Aorta (tissue), 5 donors: Measurements from ENCODE around the gene DHRSX. TPM values are rescaled to one million over a fixed set of nuclear protein-coding genes. Genes with fewer than 3 reads are reported as not detected.
"Not testable (repeated sequence)": the region's sequence is repeated elsewhere in the genome, so short reads cannot be mapped to it uniquely, and the experiment has no call there.

ENCODE experiments used
- ATAC-seq: fragments of 200-7000 bp; cut with Tn5 transposase; one replicate; pipeline ENCODE4 v1.9.1; 2022; ENCODE audit warnings: moderate library complexity; ENCODE audit not compliant: low FRiP score
- DNase-seq, 2 donors: peaks; one replicate each; pipeline ENCODE4 v3.0.0-alpha.2; 2020
- H3K27ac ChIP-seq, 2 donors: one replicate each; pipeline ENCODE4 v1.5.1; 2013; ENCODE audit warnings: low read length in 2 of 2, mild to moderate bottlenecking in 2 of 2, moderate library complexity in 2 of 2, control low read depth in 1 of 2, inconsistent platforms in 1 of 2, low read depth in 1 of 2
- H3K27me3 ChIP-seq, 2 donors: one replicate each; pipeline ENCODE4 v1.6.1; 2013; ENCODE audit warnings: control low read depth in 1 of 2, low read length in 1 of 2, mild to moderate bottlenecking in 1 of 2, moderate library complexity in 1 of 2; ENCODE audit not compliant: insufficient read depth in 2 of 2, control insufficient read depth in 1 of 2
- H3K36me3 ChIP-seq, 2 donors: one replicate each; pipeline ENCODE4 v1.6.1; 2013; ENCODE audit warnings: control low read depth in 1 of 2, low read length in 1 of 2, mild to moderate bottlenecking in 1 of 2; ENCODE audit not compliant: insufficient read depth in 2 of 2, control insufficient read depth in 1 of 2
- H3K4me1 ChIP-seq, 2 donors: one replicate each; pipeline ENCODE4 v1.6.1; 2013; ENCODE audit warnings: low read length in 2 of 2, control low read depth in 1 of 2, mild to moderate bottlenecking in 1 of 2, moderate library complexity in 1 of 2; ENCODE audit not compliant: insufficient read depth in 2 of 2, control insufficient read depth in 1 of 2
- H3K4me3 ChIP-seq, 2 donors: one replicate each; pipeline ENCODE4 v1.5.1; 2013; ENCODE audit warnings: low read length in 2 of 2, control low read depth in 1 of 2, mild to moderate bottlenecking in 1 of 2
- H3K9me3 ChIP-seq: one replicate; pipeline ENCODE4 v1.6.1; 2013; ENCODE audit warnings: mild to moderate bottlenecking, low read length; ENCODE audit not compliant: control insufficient read depth
- WGBS, 2 donors: extraction: QIAGEN DNeasy Blood & Tissue Kit; methylation state at CpG; one replicate each; pipeline ENCODE4 v1.1.7; 2013; 5-methylcytosine and 5-hydroxymethylcytosine counted together
- intact Hi-C, 2 donors: fragments of 100-400 bp; cut with DNase I; formaldehyde crosslinking; loops; one replicate each; pipeline versions ENCODE4 v1.14.2 to v1.15.0; 2022
- polyA plus RNA-seq, 2 donors: library from polyadenylated mRNA; stranded (reverse); fragments of 200-250 nt; gene quantifications; one replicate each; pipeline ENCODE4 v1.2.3, GENCODE V29; 2013
- total RNA-seq, 2 donors: library from RNA; stranded (reverse); fragmentation: NEBNext Ultra II Directional; extraction: Animal tissue kit (Norgen Biotek cat#: 25700); gene quantifications; one replicate each; pipeline ENCODE4 v1.2.1, GENCODE V29; 2021
- donor health status: healthy with polysubstance abuse.
- donor health status: Bipolar disorder and iron deficiency.
- donor health status: DM: no; HTN: no; CAD: no.
- donor health status: DM: no; HTN: no; CAD: no.
- donor health status: DM: yes; HTN: yes; CAD: no.

The DHRSX gene
- total and polyA plus RNA-seq, 4 donors = 6.0 to 21.8 (median 11.7) TPM

DNA sequence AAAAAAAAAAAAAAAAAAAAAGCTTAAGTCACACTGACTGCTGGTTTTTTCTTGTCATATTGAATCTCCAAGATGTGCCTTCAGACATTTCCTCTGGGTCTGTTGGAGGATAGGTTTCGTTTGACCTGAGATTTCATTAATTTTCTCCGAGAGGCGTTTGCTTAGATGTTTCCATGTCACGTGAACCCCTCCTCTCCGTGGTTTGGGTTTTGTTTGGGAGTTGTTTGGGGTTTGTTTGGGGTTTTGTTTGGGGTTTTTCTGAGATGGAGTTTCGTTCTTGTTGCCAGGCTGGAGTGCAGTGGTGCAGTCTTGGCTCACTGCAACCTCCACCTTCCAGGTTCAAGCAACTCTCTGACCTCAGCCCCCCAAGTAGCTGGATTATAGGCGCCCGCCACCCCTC lies 40.8 kb upstream of the DHRSX start:
- Histone ChIP-seq H3K27me3 (no peaks in the 10 kb centered on the region), H3K9me3 (peaks cover 3% of the 10 kb centered on the region), H3K4me1 (no peaks in the 10 kb centered on the region), H3K36me3 (no peaks in the 10 kb centered on the region), H3K27ac (no peak overlapping the region), H3K4me3 (no peak overlapping the region)
- DNase-seq (no peak), ATAC-seq (no peak)
- 79 to 94% methylated on average over 8 of the region's 8 CpGs for WGBS, 2 donors
- intact Hi-C loops = no loop called here

DNA sequence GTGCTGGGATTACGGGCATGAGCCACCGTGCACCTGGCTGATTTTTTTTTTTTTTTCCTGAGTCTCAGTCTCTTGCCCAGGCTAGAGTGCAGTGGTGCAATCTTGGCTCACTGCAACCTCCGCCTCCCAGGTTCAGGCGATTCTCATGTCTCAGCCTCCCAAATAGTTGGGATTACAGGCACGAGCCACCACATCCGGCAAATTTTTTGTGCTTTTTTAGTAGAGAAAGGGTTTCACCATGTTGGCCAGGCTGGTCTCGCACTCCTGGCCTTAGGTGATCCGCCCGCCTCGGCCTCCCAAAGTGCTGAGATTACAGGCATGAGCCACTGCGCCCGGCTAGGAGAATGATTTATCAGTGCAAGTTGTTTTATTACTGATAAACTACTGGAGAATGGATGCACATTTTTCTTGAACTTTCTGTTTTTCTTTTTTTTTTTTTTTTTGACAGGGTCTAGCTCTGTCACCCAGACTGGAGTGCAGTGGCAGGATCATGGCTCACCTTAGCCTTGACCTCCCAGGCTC lies 39.7 kb upstream of the DHRSX start:
- 71% methylated on average over 12 of the region's 12 CpGs; no CpG with 5 or more reads in 1 of the 2 donors for WGBS, 2 donors
- ATAC-seq = no peak
- DNase-seq = no peak

DNA sequence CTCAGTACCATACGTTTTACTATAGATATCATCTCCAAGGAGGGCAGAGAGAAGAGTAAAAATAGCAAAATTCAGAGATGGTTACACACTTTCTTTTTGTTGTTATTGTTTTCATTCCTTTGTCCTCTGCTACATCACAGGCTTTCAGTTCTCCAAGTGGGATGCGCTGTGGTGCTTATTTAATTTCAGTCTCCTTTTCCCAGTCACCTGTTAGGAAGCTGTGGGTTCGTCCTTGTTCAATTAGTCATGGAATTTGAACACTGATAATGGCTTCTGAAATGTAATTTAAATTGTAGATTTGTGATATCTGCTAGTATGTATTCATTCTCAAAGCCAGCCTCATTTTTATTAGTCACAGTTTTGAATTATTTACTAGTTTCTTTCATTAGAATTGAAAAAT lies 38.8 kb upstream of the DHRSX start:
- no peaks in the 10 kb centered on the region for H3K4me1 ChIP-seq
- no peak overlapping the region for H3K4me3 ChIP-seq
- intact Hi-C loops = no loop called here
- DNase-seq (no peak), ATAC-seq (no peak)
- H3K27ac ChIP-seq = no peak overlapping the region
- no peaks in the 10 kb centered on the region for H3K27me3 ChIP-seq
- WGBS, 2 donors = 36 to 66% methylated on average over 3 of the region's 3 CpGs
- H3K9me3 ChIP-seq = peaks cover 3% of the 10 kb centered on the region
- H3K36me3 ChIP-seq = no peaks in the 10 kb centered on the region

More for the DNA sequence above, 39.7 kb upstream of the DHRSX start:
- Histone ChIP-seq H3K9me3 (peaks cover 3% of the 10 kb centered on the region), H3K27me3 (no peaks in the 10 kb centered on the region), H3K4me3 (no peak overlapping the region), H3K4me1 (no peaks in the 10 kb centered on the region), H3K36me3 (no peaks in the 10 kb centered on the region), H3K27ac (no peak overlapping the region)
- intact Hi-C loops = no loop called here

DNA sequence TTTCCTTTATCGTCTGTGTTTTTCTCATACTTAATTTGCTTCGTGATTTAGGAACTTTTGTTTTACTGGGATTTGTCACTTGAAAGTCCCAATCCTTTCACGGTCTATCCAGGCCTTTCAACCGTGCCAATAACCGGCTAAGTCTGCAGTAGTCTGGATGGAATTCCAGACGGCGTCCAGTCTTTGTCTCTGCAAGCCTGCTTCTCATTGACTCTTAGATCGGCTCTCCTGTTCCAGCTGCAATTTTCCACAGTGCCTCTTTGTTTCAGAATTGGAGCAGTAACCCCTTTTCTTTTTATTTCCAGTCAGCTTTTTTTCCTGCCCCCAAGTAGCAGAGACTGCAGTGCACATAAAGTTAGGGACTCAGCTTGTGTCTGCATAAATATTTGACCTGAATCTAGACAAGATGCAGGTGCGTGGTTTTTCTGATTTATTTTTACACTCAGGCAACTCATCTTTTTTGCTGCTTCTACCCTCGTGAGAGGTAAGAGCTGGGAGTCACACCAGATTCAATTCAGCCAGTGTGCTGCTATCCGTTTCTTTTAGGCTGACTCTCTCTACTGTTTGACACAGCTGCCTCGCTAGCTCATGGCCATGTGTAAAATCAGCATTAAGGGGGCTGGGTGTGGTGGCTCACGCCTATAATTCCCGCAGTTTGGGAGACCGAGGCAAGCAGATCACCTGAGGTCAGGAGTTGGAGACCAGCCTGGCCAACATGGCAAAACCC lies 37.4 kb upstream of the DHRSX start:
- H3K9me3 ChIP-seq = no peaks in the 10 kb centered on the region

DNA sequence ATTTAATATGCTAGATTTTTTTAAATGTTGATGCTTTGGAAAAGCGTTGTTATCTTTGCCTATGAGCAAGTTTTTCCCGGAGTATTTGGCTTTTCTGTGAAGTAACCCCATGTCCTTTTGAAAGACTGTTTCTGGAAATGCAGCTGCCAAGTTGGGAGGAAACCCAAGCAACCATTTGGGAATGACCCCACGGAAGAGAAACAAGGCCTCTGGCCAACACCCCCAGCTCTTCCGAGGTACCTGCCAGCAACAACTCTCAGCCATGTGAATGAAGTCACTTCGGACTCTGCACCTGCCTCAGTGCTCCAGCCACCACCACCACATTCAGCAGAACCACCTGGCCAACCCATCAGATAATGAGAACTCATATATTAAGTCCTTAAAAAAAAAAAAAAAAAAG lies 36.2 kb upstream of the DHRSX start:
- Histone ChIP-seq H3K27ac (no peak overlapping the region), H3K4me3 (no peak overlapping the region), H3K9me3 (no peaks in the 10 kb centered on the region), H3K4me1 (no peaks in the 10 kb centered on the region), H3K36me3 (no peaks in the 10 kb centered on the region), H3K27me3 (no peaks in the 10 kb centered on the region)
- intact Hi-C loops = no loop called here
- 12 to 23% methylated on average over 5 of the region's 5 CpGs for WGBS, 2 donors
- DNase-seq = no peak
- no peak for ATAC-seq

More for the DNA sequence above, 37.4 kb upstream of the DHRSX start:
- 46 to 47% methylated on average over 15 of the region's 15 CpGs for WGBS, 2 donors
- Histone ChIP-seq H3K27me3 (no peaks in the 10 kb centered on the region), H3K4me1 (no peaks in the 10 kb centered on the region), H3K4me3 (no peak overlapping the region), H3K27ac (no peak overlapping the region), H3K36me3 (no peaks in the 10 kb centered on the region)
- intact Hi-C loops = no loop called here
- DNase-seq (no peak), ATAC-seq (no peak)

DNA sequence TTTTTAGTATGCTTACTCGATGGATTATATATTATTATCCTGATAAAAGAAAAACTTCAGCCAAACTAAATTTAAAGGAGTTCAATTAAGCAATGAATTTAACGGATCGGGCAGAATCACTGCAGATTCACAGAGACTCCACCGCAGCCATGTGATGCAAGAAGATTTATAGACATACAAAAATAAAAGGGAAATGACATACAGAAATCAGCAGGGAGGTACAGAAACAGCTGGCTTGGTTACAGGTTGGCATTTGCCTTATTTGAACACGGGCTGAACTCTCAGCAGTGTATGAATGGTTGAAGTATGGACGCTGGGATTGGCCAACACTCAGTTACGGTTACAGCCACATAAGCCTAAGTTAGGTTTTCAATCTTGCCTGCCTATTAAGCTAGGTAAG lies 35.4 kb upstream of the DHRSX start:
- Histone ChIP-seq H3K27ac (no peak overlapping the region), H3K9me3 (no peaks in the 10 kb centered on the region), H3K36me3 (no peaks in the 10 kb centered on the region), H3K4me3 (no peak overlapping the region), H3K27me3 (no peaks in the 10 kb centered on the region), H3K4me1 (no peaks in the 10 kb centered on the region)
- no peak for DNase-seq
- intact Hi-C loops = no loop called here
- no peak for ATAC-seq
- 84 to 85% methylated on average over 7 of the region's 7 CpGs for WGBS, 2 donors

DNA sequence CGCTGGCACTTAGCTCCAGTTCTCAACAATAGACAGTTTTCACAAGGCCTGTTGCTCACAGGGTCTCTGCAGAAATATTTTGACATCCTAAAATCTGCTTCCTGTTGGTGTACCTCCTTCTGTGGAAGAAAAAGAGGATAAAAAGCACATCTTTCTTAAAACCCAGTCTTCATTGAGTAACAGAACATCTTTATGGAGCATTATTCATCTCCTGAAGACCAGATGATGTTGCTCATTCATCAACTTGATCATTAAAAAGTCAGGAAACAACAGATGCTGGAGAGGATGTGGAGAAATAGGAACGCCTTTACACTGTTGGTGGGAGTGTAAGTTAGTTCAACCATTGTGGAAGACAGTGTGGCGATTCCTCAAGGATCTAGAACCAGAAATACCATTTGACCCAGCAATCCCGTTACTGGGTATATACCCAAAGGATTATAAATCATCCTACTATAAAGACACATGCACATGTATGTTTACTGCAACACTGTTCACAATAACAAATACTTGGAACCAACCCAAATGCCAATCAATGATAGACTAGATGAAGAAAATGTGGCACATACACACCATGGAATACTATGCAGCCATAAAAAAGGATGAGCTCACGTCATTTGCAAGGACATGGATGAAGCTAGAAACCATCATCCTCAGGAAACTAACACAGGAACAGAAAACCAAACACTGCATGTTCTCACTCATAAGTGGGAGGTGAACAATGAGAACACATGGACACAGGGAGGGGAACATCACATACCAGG lies 33.7 kb upstream of the DHRSX start:
- H3K9me3 ChIP-seq, intact Hi-C loops, H3K27ac ChIP-seq, H3K36me3 ChIP-seq, ATAC-seq, DNase-seq, H3K4me3 ChIP-seq, H3K27me3 ChIP-seq, H3K4me1 ChIP-seq: not testable (repeated sequence)
- 59 to 65% methylated on average over 4 to 5 of the region's 5 CpGs for WGBS, 2 donors

DNA sequence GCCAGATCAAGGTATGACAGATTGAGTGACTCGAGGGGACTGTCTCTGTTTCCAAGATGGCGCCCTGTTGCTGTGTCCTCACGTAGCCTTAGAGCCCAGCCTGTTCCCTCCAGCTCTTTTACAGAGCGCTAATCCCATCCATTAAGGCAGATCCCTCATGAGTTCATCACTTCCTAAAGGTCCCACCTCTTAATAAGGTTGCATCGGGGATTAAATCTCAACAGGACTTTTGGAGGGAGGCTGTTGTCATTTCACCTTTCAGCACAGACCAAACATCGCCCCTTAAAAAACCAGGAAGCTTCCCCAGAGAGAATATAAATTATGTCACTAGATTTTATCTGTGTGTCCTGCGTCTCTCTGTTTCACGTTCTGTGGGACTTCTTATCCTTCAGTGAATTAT lies 32.6 kb upstream of the DHRSX start:
- no peak overlapping the region for H3K4me3 ChIP-seq
- WGBS, 2 donors = 50 to 54% methylated on average over 8 of the region's 8 CpGs
- ATAC-seq = no peak

DNA sequence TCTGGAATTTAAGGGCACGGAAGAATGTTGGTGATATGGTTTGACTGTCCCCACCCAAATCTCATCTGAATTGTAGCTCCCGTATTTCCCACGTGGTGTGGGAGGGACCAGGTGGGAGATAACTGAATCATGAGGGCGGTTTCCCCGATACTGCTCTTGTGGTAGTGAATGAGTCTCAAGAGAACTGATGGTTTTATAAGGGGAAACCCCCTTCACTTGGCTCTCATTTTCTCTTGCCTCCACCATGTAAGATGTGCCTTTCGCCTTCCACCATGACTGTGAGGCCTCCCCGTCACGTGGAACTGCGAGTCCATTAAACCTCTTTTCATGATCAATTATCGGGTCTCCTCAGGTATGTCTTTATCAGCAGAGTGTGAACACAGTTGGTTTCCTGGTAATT lies 25.6 kb upstream of the DHRSX start:
- 88 to 90% methylated on average over 10 of the region's 10 CpGs for WGBS, 2 donors
- Histone ChIP-seq H3K36me3 (no peaks in the 10 kb centered on the region), H3K4me1 (no peaks in the 10 kb centered on the region), H3K27ac (no peak overlapping the region), H3K9me3 (no peaks in the 10 kb centered on the region), H3K4me3 (no peak overlapping the region), H3K27me3 (peaks cover 0 to 1% of the 10 kb centered on the region in 2 donors)
- DNase-seq = no peak
- ATAC-seq = no peak
- intact Hi-C loops = no loop called here

More for the DNA sequence above, 32.6 kb upstream of the DHRSX start:
- Histone ChIP-seq H3K27ac (no peak overlapping the region), H3K9me3 (no peaks in the 10 kb centered on the region), H3K4me1 (no peaks in the 10 kb centered on the region), H3K27me3 (no peaks in the 10 kb centered on the region), H3K36me3 (no peaks in the 10 kb centered on the region)
- intact Hi-C loops = no loop called here
- no peak for DNase-seq
